ENCODE results near the gene HMGXB3. TPM values are rescaled to one million over a fixed set of nuclear protein-coding genes. Genes with fewer than 3 reads are reported as not detected.

HMGXB3 gene
- total and polyA plus RNA-seq, 2 of the 13 experiments (the other 11 are each of a cell fraction or from before 2014, with no cell fraction given) = 18.8 to 23.8 TPM

- no peak for TF ChIP-seq PLSCR1 (CRISPR knock-in tag; IDR thresholded peaks at IDR 0.05; ENCODE audit: borderline replicate concordance)
- no peak for TF ChIP-seq CEBPZ (IDR thresholded peaks at IDR 0.05; ENCODE audit: low read length)
- no peak for TF ChIP-seq GMEB1 (CRISPR knock-in tag; IDR thresholded peaks at IDR 0.05; ENCODE audit: borderline replicate concordance)
- TF ChIP-seq ZNF282 (IDR thresholded peaks at IDR 0.05; ENCODE audit: partially characterized antibody) = no peak
- TF ChIP-seq, protein P1, sequence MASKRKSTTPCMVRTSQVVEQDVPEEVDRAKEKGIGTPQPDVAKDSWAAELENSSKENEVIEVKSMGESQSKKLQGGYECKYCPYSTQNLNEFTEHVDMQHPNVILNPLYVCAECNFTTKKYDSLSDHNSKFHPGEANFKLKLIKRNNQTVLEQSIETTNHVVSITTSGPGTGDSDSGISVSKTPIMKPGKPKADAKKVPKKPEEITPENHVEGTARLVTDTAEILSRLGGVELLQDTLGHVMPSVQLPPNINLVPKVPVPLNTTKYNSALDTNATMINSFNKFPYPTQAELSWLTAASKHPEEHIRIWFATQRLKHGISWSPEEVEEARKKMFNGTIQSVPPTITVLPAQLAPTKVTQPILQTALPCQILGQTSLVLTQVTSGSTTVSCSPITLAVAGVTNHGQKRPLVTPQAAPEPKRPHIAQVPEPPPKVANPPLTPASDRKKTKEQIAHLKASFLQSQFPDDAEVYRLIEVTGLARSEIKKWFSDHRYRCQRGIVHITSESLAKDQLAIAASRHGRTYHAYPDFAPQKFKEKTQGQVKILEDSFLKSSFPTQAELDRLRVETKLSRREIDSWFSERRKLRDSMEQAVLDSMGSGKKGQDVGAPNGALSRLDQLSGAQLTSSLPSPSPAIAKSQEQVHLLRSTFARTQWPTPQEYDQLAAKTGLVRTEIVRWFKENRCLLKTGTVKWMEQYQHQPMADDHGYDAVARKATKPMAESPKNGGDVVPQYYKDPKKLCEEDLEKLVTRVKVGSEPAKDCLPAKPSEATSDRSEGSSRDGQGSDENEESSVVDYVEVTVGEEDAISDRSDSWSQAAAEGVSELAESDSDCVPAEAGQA (IDR thresholded peaks at IDR 0.05; ENCODE audit: low read depth) = no peak
- TF ChIP-seq, protein P1 (CRISPR knock-in tag; IDR thresholded peaks at IDR 0.05; ENCODE audit: borderline replicate concordance) = no peak
- TF ChIP-seq, protein P2, sequence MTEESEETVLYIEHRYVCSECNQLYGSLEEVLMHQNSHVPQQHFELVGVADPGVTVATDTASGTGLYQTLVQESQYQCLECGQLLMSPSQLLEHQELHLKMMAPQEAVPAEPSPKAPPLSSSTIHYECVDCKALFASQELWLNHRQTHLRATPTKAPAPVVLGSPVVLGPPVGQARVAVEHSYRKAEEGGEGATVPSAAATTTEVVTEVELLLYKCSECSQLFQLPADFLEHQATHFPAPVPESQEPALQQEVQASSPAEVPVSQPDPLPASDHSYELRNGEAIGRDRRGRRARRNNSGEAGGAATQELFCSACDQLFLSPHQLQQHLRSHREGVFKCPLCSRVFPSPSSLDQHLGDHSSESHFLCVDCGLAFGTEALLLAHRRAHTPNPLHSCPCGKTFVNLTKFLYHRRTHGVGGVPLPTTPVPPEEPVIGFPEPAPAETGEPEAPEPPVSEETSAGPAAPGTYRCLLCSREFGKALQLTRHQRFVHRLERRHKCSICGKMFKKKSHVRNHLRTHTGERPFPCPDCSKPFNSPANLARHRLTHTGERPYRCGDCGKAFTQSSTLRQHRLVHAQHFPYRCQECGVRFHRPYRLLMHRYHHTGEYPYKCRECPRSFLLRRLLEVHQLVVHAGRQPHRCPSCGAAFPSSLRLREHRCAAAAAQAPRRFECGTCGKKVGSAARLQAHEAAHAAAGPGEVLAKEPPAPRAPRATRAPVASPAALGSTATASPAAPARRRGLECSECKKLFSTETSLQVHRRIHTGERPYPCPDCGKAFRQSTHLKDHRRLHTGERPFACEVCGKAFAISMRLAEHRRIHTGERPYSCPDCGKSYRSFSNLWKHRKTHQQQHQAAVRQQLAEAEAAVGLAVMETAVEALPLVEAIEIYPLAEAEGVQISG (CRISPR knock-in tag; IDR thresholded peaks at IDR 0.05) = no peak
- TF ChIP-seq ZNF260 (CRISPR knock-in tag; IDR thresholded peaks at IDR 0.05; ENCODE audit: borderline replicate concordance, low read depth) = no peak
- no peak for TF ChIP-seq ETS1 (CRISPR knock-in tag; IDR thresholded peaks at IDR 0.05)
These were observed 61.8 kb downstream of the HMGXB3 start (continued) for GRCh38 chr5:150062216-150062922.
